ENCODE data around the gene TMEM41A. TPM values are rescaled to one million over a fixed set of nuclear protein-coding genes. Genes with fewer than 3 reads are reported as not detected.

TMEM41A gene
- total and polyA plus RNA-seq, 2 donors from 2014 or later = 19.0 to 21.0 TPM

GRCh38 chr3:185439745-185440466 is 58.9 kb downstream of the TMEM41A start:
- H3K9me3 ChIP-seq (ENCODE audit: control insufficient read depth in 2 of 3, insufficient read depth in 1 of 3, low read length in 3 of 3) = no peaks in the 10 kb centered on the region
- no peak for TF ChIP-seq CTCF (IDR thresholded peaks at IDR 0.05; ENCODE audit: borderline replicate concordance, extremely low read depth, insufficient read depth)
- peaks cover 0 to 8% (median 0%) of the 10 kb centered on the region in 3 donors for H3K36me3 ChIP-seq (ENCODE audit: control insufficient read depth in 2 of 3, insufficient read depth in 3 of 3, low read length in 3 of 3)
- H3K9ac ChIP-seq (ENCODE audit: low read length in 3 of 3) = no peak overlapping the region
- DNase-seq = no peak
- no peak for FAIRE-seq
- no peaks in the 10 kb centered on the region for H3K4me1 ChIP-seq (ENCODE audit: control insufficient read depth in 2 of 3, insufficient read depth in 2 of 3, low read depth in 1 of 3, low read length in 3 of 3)
- H3K27me3 ChIP-seq (ENCODE audit: control insufficient read depth, insufficient read depth, low read length) = no peaks in the 10 kb centered on the region
- intact Hi-C loops (cut with DNase I) = no loop called here
- H3K27ac ChIP-seq (ENCODE audit: low read depth in 2 of 2, low read length in 2 of 2) = no peak overlapping the region
- no peak overlapping the region for H3K4me3 ChIP-seq (ENCODE audit: low read length in 3 of 3)

Other genes with a start within 250 kb of the TMEM41A start
- gene EHHADH, start 245.0 kb downstream of the TMEM41A start, total RNA-seq = 27.9 TPM
- gene EHHADH, start 245.0 kb downstream of the TMEM41A start, polyA plus RNA-seq (ENCODE audit: insufficient read depth, low read depth, low replicate concordance) = 60.9 TPM
- gene MAP3K13, start 135.9 kb downstream of the TMEM41A start, total RNA-seq = 44.1 TPM
- 33.0 TPM for gene MAP3K13, start 135.9 kb downstream of the TMEM41A start, polyA plus RNA-seq (ENCODE audit: insufficient read depth, low read depth, low replicate concordance)
- 14.7 TPM for gene LIPH, start 53.6 kb upstream of the TMEM41A start, total RNA-seq
- 3.2 TPM for gene LIPH, start 53.6 kb upstream of the TMEM41A start, polyA plus RNA-seq (ENCODE audit: insufficient read depth, low read depth, low replicate concordance)
- 29.6 TPM for gene SENP2, start 87.3 kb upstream of the TMEM41A start, total RNA-seq
- 10.8 TPM for gene SENP2, start 87.3 kb upstream of the TMEM41A start, polyA plus RNA-seq (ENCODE audit: insufficient read depth, low read depth, low replicate concordance)

Measured in kidney (tissue), 14 donors.